IMR-90 (cell line): ENCODE results near the gene SLC38A6. TPM values are rescaled to one million over a fixed set of nuclear protein-coding genes. Genes with fewer than 3 reads are reported as not detected.

Experiments used
- ATAC-seq: fragments of 200-7000 bp; cut with Tn5 transposase; 2 replicates; pipeline ENCODE4 v1.9.1; 2020; ENCODE audit warnings: low read depth, mild to moderate bottlenecking, moderate library complexity
- BruUV-seq: library from RNA; stranded (reverse); fragments of 400-500 nt; replicated peaks from 2 replicates; lab custom pipeline; 2021; lab: Mats Ljungman, UMichigan
- CTCF ChIA-PET: fragments of 300-600 bp; formaldehyde crosslinking; extraction: SDS; loops from one replicate; lab custom pipeline; 2021; ENCODE audit warnings: antibody characterized with exemption; lab: Yijun Ruan, JAX
- POLR2A ChIA-PET: fragments of 300-600 bp; sonication (Branson Sonifier 250); formaldehyde crosslinking; loops from one replicate; lab custom pipeline; 2022; ENCODE audit warnings: antibody characterized with exemption; ENCODE audit not compliant: unreplicated experiment; lab: Charles Lee
- DNase-seq: peaks from one replicate; pipeline ENCODE4 v3.0.0; 2013
- H2AFZ ChIP-seq: replicated peaks from 2 replicates; pipeline ENCODE3; 2013; ENCODE audit warnings: low read length, mild to moderate bottlenecking; ENCODE audit not compliant: poor library complexity
- H2AK5ac ChIP-seq: 2 replicates; pipeline ENCODE4 v1.6.1; 2013; ENCODE audit warnings: low read depth, low read length, inconsistent platforms
- H2AK9ac ChIP-seq: replicated peaks from 2 replicates; pipeline ENCODE3; 2013; ENCODE audit warnings: mild to moderate bottlenecking, low read depth, low read length, moderate library complexity; ENCODE audit not compliant: poor library complexity
- H2BK120ac ChIP-seq: 2 replicates; pipeline ENCODE4 v1.6.1; 2013; ENCODE audit warnings: low read depth, low read length, inconsistent platforms
- H2BK15ac ChIP-seq: 3 replicates; pipeline ENCODE4 v1.6.1; 2013; ENCODE audit warnings: low read depth, low read length, inconsistent platforms
- H2BK20ac ChIP-seq: 2 replicates; pipeline ENCODE4 v1.6.1; 2013; ENCODE audit warnings: low read depth, mild to moderate bottlenecking, inconsistent platforms, low read length, moderate library complexity
- H2BK5ac ChIP-seq: 2 replicates; pipeline ENCODE4 v1.6.1; 2013; ENCODE audit warnings: mild to moderate bottlenecking, low read depth, low read length, inconsistent platforms; ENCODE audit not compliant: poor library complexity, severe bottlenecking
- H3K14ac ChIP-seq: replicated peaks from 2 replicates; pipeline ENCODE4 v1.6.1; 2013; ENCODE audit warnings: low read depth, low read length, inconsistent platforms
- H3K18ac ChIP-seq: 2 replicates; pipeline ENCODE4 v1.6.1; 2013; ENCODE audit warnings: low read depth, low read length, control low read depth
- H3K23ac ChIP-seq: 2 replicates; pipeline ENCODE4 v1.6.1; 2013; ENCODE audit warnings: low read depth, low read length, inconsistent platforms
- H3K27ac ChIP-seq: 2 replicates; pipeline ENCODE4 v1.5.1; 2013; ENCODE audit warnings: mild to moderate bottlenecking, control low read depth, low read length; ENCODE audit not compliant: insufficient read depth
- H3K27me3 ChIP-seq: 2 replicates; pipeline ENCODE4 v1.6.1; 2013; ENCODE audit warnings: low read length; ENCODE audit not compliant: control insufficient read depth, insufficient read depth
- H3K36me3 ChIP-seq: 2 replicates; pipeline ENCODE4 v1.6.1; 2013; ENCODE audit warnings: low read length, mixed read lengths; ENCODE audit not compliant: control insufficient read depth, insufficient read depth
- H3K4ac ChIP-seq: 2 replicates; pipeline ENCODE4 v1.6.1; 2013; ENCODE audit warnings: low read depth, low read length, inconsistent platforms
- H3K4me1 ChIP-seq: 2 replicates; pipeline ENCODE4 v1.6.1; 2013; ENCODE audit warnings: low read length, mixed read lengths; ENCODE audit not compliant: control insufficient read depth, insufficient read depth
- H3K4me2 ChIP-seq: 2 replicates; pipeline ENCODE4 v1.6.1; 2013; ENCODE audit warnings: low read depth, mild to moderate bottlenecking, control low read depth, low read length, moderate library complexity
- H3K4me3 ChIP-seq: 2 replicates; pipeline ENCODE4 v1.5.1; 2013; ENCODE audit warnings: low read depth, mild to moderate bottlenecking, control low read depth, low read length, moderate library complexity; ENCODE audit not compliant: insufficient read depth
- H3K56ac ChIP-seq: 2 replicates; pipeline ENCODE4 v1.6.1; 2013; ENCODE audit warnings: low read length, inconsistent platforms; ENCODE audit not compliant: insufficient read depth; ENCODE audit errors: extremely low read depth
- H3K79me1 ChIP-seq, 2 experiments: 2 replicates each; pipeline ENCODE4 v1.6.1; 2013; ENCODE audit warnings: low read length in 2 of 2, inconsistent platforms in 1 of 2, low read depth in 1 of 2
- H3K9ac ChIP-seq: 2 replicates; pipeline ENCODE4 v1.6.1; 2013; ENCODE audit warnings: low read depth, low read length, control low read depth
- H3K9me1 ChIP-seq: 2 replicates; pipeline ENCODE4 v1.6.1; 2013; ENCODE audit warnings: low read length, inconsistent platforms; ENCODE audit not compliant: insufficient read depth
- H3K9me3 ChIP-seq: 2 replicates; pipeline ENCODE4 v1.6.1; 2013; ENCODE audit warnings: low read length; ENCODE audit not compliant: control insufficient read depth, insufficient read depth
- H4K20me1 ChIP-seq: 2 replicates; pipeline ENCODE4 v1.6.1; 2013; ENCODE audit warnings: low read length, inconsistent platforms; ENCODE audit not compliant: insufficient read depth
- H4K5ac ChIP-seq: 2 replicates; pipeline ENCODE4 v1.6.1; 2013; ENCODE audit warnings: mild to moderate bottlenecking, low read depth, low read length, control low read depth
- H4K8ac ChIP-seq, 2 experiments: 2 replicates each; pipeline ENCODE4 v1.6.1; 2013; ENCODE audit warnings: low read depth in 2 of 2, low read length in 2 of 2, control low read depth in 1 of 2, inconsistent platforms in 1 of 2
- H4K91ac ChIP-seq: 2 replicates; pipeline ENCODE4 v1.6.1; 2013; ENCODE audit warnings: low read depth, low read length, inconsistent platforms; ENCODE audit not compliant: insufficient read depth
- BHLHE40 ChIP-seq: fragments of 150-350 bp; IDR thresholded peaks from 2 replicates; pipeline ENCODE4 v1.6.1; 2016; ENCODE audit warnings: mild to moderate bottlenecking, low read depth, low read length
- CEBPB ChIP-seq: IDR thresholded peaks from 2 replicates; pipeline ENCODE4 v1.6.1; 2012; ENCODE audit warnings: low read depth, low read length, improper control_type of control experiment
- FOS ChIP-seq: fragments of 150-350 bp; IDR thresholded peaks from 2 replicates; pipeline ENCODE4 v1.6.1; 2016; ENCODE audit warnings: low read depth, low read length
- MAFK ChIP-seq: IDR thresholded peaks from 2 replicates; pipeline ENCODE4 v1.6.1; 2012; ENCODE audit warnings: low read depth, low read length, improper control_type of control experiment
- MXI1 ChIP-seq: IDR thresholded peaks from 2 replicates; pipeline ENCODE4 v1.6.1; 2012; ENCODE audit warnings: low read depth, mild to moderate bottlenecking, low read length, moderate library complexity, borderline replicate concordance
- NFE2L2 ChIP-seq: fragments of 150-350 bp; IDR thresholded peaks from 2 replicates; pipeline ENCODE4 v1.6.1; 2016; ENCODE audit warnings: low read depth, mild to moderate bottlenecking, low read length
- POLR2A ChIP-seq: IDR thresholded peaks from 2 replicates; pipeline ENCODE4 v1.6.1; 2012; ENCODE audit warnings: mild to moderate bottlenecking, low read depth, low read length
- RAD21 ChIP-seq: IDR thresholded peaks from 2 replicates; pipeline ENCODE4 v1.6.1; 2012; ENCODE audit warnings: low read length, improper control_type of control experiment
- RCOR1 ChIP-seq: IDR thresholded peaks from 2 replicates; pipeline ENCODE4 v1.6.1; 2012; ENCODE audit warnings: mild to moderate bottlenecking, low read length, improper control_type of control experiment; ENCODE audit not compliant: insufficient replicate concordance
- RFX5 ChIP-seq: IDR thresholded peaks from 2 replicates; pipeline ENCODE4 v1.8.0; 2012; ENCODE audit warnings: low read depth, mild to moderate bottlenecking, low read length, moderate library complexity
- SMC3 ChIP-seq: fragments of 150-350 bp; IDR thresholded peaks from 2 replicates; pipeline ENCODE4 v1.6.1; 2016; ENCODE audit warnings: low read depth, mild to moderate bottlenecking, antibody characterized with exemption, low read length, moderate library complexity
- dilution Hi-C: fragments of 300-500 bp; cut with HindIII; formaldehyde crosslinking; loops from one replicate; pipeline ENCODE4 v1.14.3; 2018; ENCODE audit warnings: low sequenced_read_pairs; ENCODE audit not compliant: unreplicated experiment
- in situ Hi-C: fragments of 300-500 bp; cut with MboI; formaldehyde crosslinking; loops from 3 replicates; pipeline ENCODE4 v1.14.3; 2019; ENCODE audit warnings: low sequenced_read_pairs, inconsistent platforms, mixed read lengths
- intact Hi-C: fragments of 100-400 bp; cut with micrococcal nuclease; formaldehyde crosslinking; loops from 2 replicates; pipeline ENCODE4 v1.10.0; 2022
- polyA plus RNA-seq, 3 experiments: library from polyadenylated mRNA; depleted of rRNA; stranded (reverse); fragments of >200 nt; gene quantifications; 2 replicates each; pipeline ENCODE4 v1.2.3, GENCODE V29; 2012; ENCODE audit warnings: low replicate concordance in 1 of 3
- total RNA-seq: library from RNA; depleted of rRNA; stranded (reverse); fragments of >200 nt; gene quantifications from 2 replicates; pipeline ENCODE4 v1.2.3, GENCODE V29; 2012
- TF ChIP-seq, protein P1 (sequence below): conservative IDR thresholded peaks from 2 replicates; pipeline ENCODE4 v1.5.1; 2012; ENCODE audit warnings: mild to moderate bottlenecking, low read depth, low read length, improper control_type of control experiment

The SLC38A6 gene
- total and polyA plus RNA-seq, 2 of the 4 experiments (the other 2 are of a cell fraction): 15.5 to 18.3 TPM

- ATAC-seq (peak; percentile 93), DNase-seq (peak; percentile 92)
- no peak overlapping the region for H4K91ac ChIP-seq
- peak overlapping the region; percentile 92 for H2BK5ac ChIP-seq
- H3K27ac ChIP-seq: peak overlapping the region; percentile 27; the same call in 1 of the 2 replicates
- H3K18ac ChIP-seq: no peak overlapping the region
- H4K8ac ChIP-seq: peak overlapping the region in 1 of 2 experiments; percentile 4; a peak in 1 of 4 replicates
- no TSS peak for BruUV-seq
- H2BK15ac ChIP-seq: no peak overlapping the region
- no peak overlapping the region for H3K56ac ChIP-seq
- intact Hi-C loops: no loop called here
- no peak overlapping the region for H3K9ac ChIP-seq
- TF ChIP-seq MAFK (no peak), NFE2L2 (no peak), SMC3 (no peak), RFX5 (no peak), RCOR1 (no peak), POLR2A (no peak), RAD21 (no peak), FOS (peak; percentile 75), BHLHE40 (no peak), CEBPB (peak; percentile 61), MXI1 (no peak)
- TF ChIP-seq, protein P1, sequence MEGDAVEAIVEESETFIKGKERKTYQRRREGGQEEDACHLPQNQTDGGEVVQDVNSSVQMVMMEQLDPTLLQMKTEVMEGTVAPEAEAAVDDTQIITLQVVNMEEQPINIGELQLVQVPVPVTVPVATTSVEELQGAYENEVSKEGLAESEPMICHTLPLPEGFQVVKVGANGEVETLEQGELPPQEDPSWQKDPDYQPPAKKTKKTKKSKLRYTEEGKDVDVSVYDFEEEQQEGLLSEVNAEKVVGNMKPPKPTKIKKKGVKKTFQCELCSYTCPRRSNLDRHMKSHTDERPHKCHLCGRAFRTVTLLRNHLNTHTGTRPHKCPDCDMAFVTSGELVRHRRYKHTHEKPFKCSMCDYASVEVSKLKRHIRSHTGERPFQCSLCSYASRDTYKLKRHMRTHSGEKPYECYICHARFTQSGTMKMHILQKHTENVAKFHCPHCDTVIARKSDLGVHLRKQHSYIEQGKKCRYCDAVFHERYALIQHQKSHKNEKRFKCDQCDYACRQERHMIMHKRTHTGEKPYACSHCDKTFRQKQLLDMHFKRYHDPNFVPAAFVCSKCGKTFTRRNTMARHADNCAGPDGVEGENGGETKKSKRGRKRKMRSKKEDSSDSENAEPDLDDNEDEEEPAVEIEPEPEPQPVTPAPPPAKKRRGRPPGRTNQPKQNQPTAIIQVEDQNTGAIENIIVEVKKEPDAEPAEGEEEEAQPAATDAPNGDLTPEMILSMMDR: no peak
- peaks cover 10% of the 10 kb centered on the region for H3K4me1 ChIP-seq
- H2AK5ac ChIP-seq: no peak overlapping the region
- peaks cover 4 to 24% of the 10 kb centered on the region in 2 experiments; a peak in 3 of 4 replicates for H3K79me1 ChIP-seq
- no peak overlapping the region for H3K4ac ChIP-seq
- no peak overlapping the region for H2AFZ ChIP-seq
- H3K23ac ChIP-seq: no peak overlapping the region
- in situ Hi-C loops: no loop called here
- no peak overlapping the region for H4K5ac ChIP-seq
- CTCF ChIA-PET: interaction anchor here (0.6 to 0.9 kb wide), 2 partner anchors 203 to 243 kb away, joined by 3 read pairs; no protein-coding TSS in a partner anchor
- H3K4me3 ChIP-seq: no peak overlapping the region
- H3K4me2 ChIP-seq: peak overlapping the region; percentile 53
- no peak overlapping the region for H3K14ac ChIP-seq
- H4K20me1 ChIP-seq: no peaks in the 10 kb centered on the region; the same call in 1 of the 2 replicates
- H3K9me3 ChIP-seq: no peaks in the 10 kb centered on the region
- H3K36me3 ChIP-seq: no peaks in the 10 kb centered on the region
- no peaks in the 10 kb centered on the region for H3K27me3 ChIP-seq
- dilution Hi-C loops: no loop called here
- no peak overlapping the region for H2AK9ac ChIP-seq
- H2BK20ac ChIP-seq: no peak overlapping the region; the same call in 1 of the 2 replicates
- 0 out of 2 replicates have a peak overlapping the region, but pooled peaks have one; percentile 5 for H2BK120ac ChIP-seq
- H3K9me1 ChIP-seq: no peaks in the 10 kb centered on the region
- POLR2A ChIA-PET: interaction anchor here (0.6 kb wide), 1 partner anchor 319 kb away, joined by 11 read pairs; no protein-coding TSS in a partner anchor
Observed at GRCh38 chr14:60965402-60965801, 15.6 kb upstream of the SLC38A6 start.
